Endothelial cell of umbilical vein (primary cell): ENCODE measurements around the gene SEPTIN7. TPM values are rescaled to one million over a fixed set of nuclear protein-coding genes. Genes with fewer than 3 reads are reported as not detected.

Experiments used
- BruUV-seq: library from RNA; stranded (reverse); fragments of 400-500 nt; replicated peaks from 2 replicates; lab custom pipeline; 2021; lab: Mats Ljungman, UMichigan
- CTCF ChIA-PET: fragments of 300-600, 350-600 bp; sonication (Branson Sonifier 250); formaldehyde crosslinking; loops from one replicate; lab custom pipeline; 2021; ENCODE audit warnings: antibody characterized with exemption, inconsistent platforms; lab: Charles Lee
- POLR2A ChIA-PET: fragments of 300-600, 350-600 bp; sonication (Branson Sonifier 250); formaldehyde crosslinking; loops from one replicate; lab custom pipeline; 2021; ENCODE audit warnings: antibody characterized with exemption, inconsistent platforms; lab: Charles Lee
- DNase-seq: peaks from one replicate; pipeline ENCODE4 v3.0.0-alpha.2; 2011; ENCODE audit warnings: low read depth, low spot score
- FAIRE-seq: peaks from 2 replicates; lab custom pipeline; 2011; peaks lifted over from hg19 to GRCh38; lab: Jason Lieb, UNC
- H2AFZ ChIP-seq: 2 replicates; pipeline ENCODE4 v1.6.0; 2012; ENCODE audit warnings: low read depth, low read length, control low read depth, inconsistent platforms
- H3K27ac ChIP-seq: 2 replicates; pipeline ENCODE4 v1.5.1; 2011; ENCODE audit warnings: low read depth, mild to moderate bottlenecking, control low read depth, low read length, moderate library complexity; ENCODE audit not compliant: insufficient read depth
- H3K27me3 ChIP-seq, 2 experiments: 2 replicates each; pipeline versions ENCODE4 v1.6.0 to v1.6.1; 2011; ENCODE audit warnings: low read length in 2 of 2, mixed read lengths in 1 of 2; ENCODE audit not compliant: control insufficient read depth in 2 of 2, insufficient read depth in 2 of 2
- H3K36me3 ChIP-seq, 2 experiments: 2 replicates in 1 of 2; 3 replicates in 1 of 2; pipeline ENCODE4 v1.5.1; 2011; ENCODE audit warnings: low read length in 2 of 2, mild to moderate bottlenecking in 1 of 2, moderate library complexity in 1 of 2; ENCODE audit not compliant: control insufficient read depth in 2 of 2, insufficient read depth in 2 of 2; ENCODE audit errors: extremely low read depth in 1 of 2
- H3K4me1 ChIP-seq: 3 replicates; pipeline ENCODE4 v1.5.1; 2011; ENCODE audit warnings: mild to moderate bottlenecking, low read length; ENCODE audit not compliant: control insufficient read depth, insufficient read depth; ENCODE audit errors: extremely low read depth
- H3K4me2 ChIP-seq: 2 replicates; pipeline ENCODE4 v1.6.1; 2011; ENCODE audit warnings: low read length, control low read depth, mixed read lengths; ENCODE audit not compliant: insufficient read depth
- H3K4me3 ChIP-seq, 3 experiments: fragments of 200-600 bp in 1 of 3; sonication (generic), shearing (Covaris generic) in 1 of 3; replicated peaks in 1 of 3; 2 replicates each; pipeline ENCODE4 v1.5.1; 2011 to 2016; ENCODE audit warnings: control low read depth in 3 of 3, low read length in 3 of 3, mild to moderate bottlenecking in 2 of 3, inconsistent platforms in 1 of 3, low read depth in 1 of 3, moderate library complexity in 1 of 3; ENCODE audit not compliant: insufficient read depth in 1 of 3
- H3K79me2 ChIP-seq: 2 replicates; pipeline ENCODE4 v1.6.0; 2012; ENCODE audit warnings: low read length, inconsistent platforms; ENCODE audit not compliant: control insufficient read depth, insufficient read depth
- H3K9ac ChIP-seq: replicated peaks from 2 replicates; pipeline ENCODE3; 2011; ENCODE audit warnings: low read length, control low read depth; ENCODE audit not compliant: insufficient read depth; ENCODE audit errors: extremely low read depth
- H3K9me1 ChIP-seq: replicated peaks from 3 replicates; pipeline ENCODE4 v1.6.0; 2011; ENCODE audit warnings: mild to moderate bottlenecking, low read length; ENCODE audit not compliant: control insufficient read depth, insufficient read depth; ENCODE audit errors: extremely low read depth
- H3K9me3 ChIP-seq: replicated peaks from 2 replicates; pipeline ENCODE4 v1.5.1; 2012; ENCODE audit warnings: low read length, inconsistent platforms; ENCODE audit not compliant: control insufficient read depth, insufficient read depth
- H4K20me1 ChIP-seq: replicated peaks from 2 replicates; pipeline ENCODE3; 2011; ENCODE audit warnings: mild to moderate bottlenecking, low read length; ENCODE audit not compliant: control insufficient read depth, insufficient read depth; ENCODE audit errors: extremely low read depth
- EZH2 ChIP-seq: IDR thresholded peaks from 2 replicates; pipeline ENCODE4 v1.6.1; 2012; ENCODE audit warnings: borderline replicate concordance, low read depth, mild to moderate bottlenecking, moderate library complexity, low read length, inconsistent platforms; ENCODE audit not compliant: severe bottlenecking
- FOS ChIP-seq: IDR thresholded peaks from 2 replicates; pipeline ENCODE4 v1.6.1; 2011; ENCODE audit warnings: mild to moderate bottlenecking, low read length, moderate library complexity, borderline replicate concordance; ENCODE audit not compliant: insufficient read depth
- GATA2 ChIP-seq: IDR thresholded peaks from 2 replicates; pipeline ENCODE4 v1.7.0; 2011; ENCODE audit warnings: low read depth, mild to moderate bottlenecking, moderate library complexity, mixed read lengths, low read length; ENCODE audit not compliant: insufficient read length, insufficient read depth
- JUN ChIP-seq: IDR thresholded peaks from 2 replicates; pipeline ENCODE4 v1.6.1; 2011; ENCODE audit warnings: borderline replicate concordance, low read depth; ENCODE audit not compliant: insufficient read length, insufficient read depth
- MYC ChIP-seq: IDR thresholded peaks from one replicate; pipeline ENCODE4 v1.6.1; 2011; ENCODE audit warnings: mild to moderate bottlenecking, low read depth, low read length
- POLR2A ChIP-seq: IDR thresholded peaks from 2 replicates; pipeline ENCODE4 v1.6.1; 2012; ENCODE audit warnings: low read depth, mild to moderate bottlenecking, control low read depth, low read length
- POLR2AphosphoS5 ChIP-seq: IDR thresholded peaks from 2 replicates; pipeline ENCODE4 v1.6.1; 2012; ENCODE audit warnings: low read depth, mild to moderate bottlenecking, control low read depth, low read length, moderate library complexity; ENCODE audit not compliant: insufficient read depth
- dilution Hi-C: fragments of 300-500 bp; cut with MboI; formaldehyde crosslinking; loops from one replicate; pipeline ENCODE4 v1.15.0; 2019; ENCODE audit warnings: low sequenced_read_pairs; ENCODE audit not compliant: extremely low pct_ligation_motif_present
- intact Hi-C: fragments of 100-400 bp; cut with micrococcal nuclease; formaldehyde crosslinking; loops from one replicate; pipeline ENCODE4 v1.10.0; 2022
- polyA plus RNA-seq, 4 experiments: library from polyadenylated mRNA; depleted of rRNA in 3 of 4; stranded (reverse) in 3 of 4; unstranded in 1 of 4; fragments of >200 nt; gene quantifications; 2 replicates each; pipeline versions ENCODE4 v1.2.1 to v1.2.3, GENCODE V29; 2011 to 2012; ENCODE audit warnings: missing spikeins in 1 of 4
- total RNA-seq: library from RNA; stranded (reverse); gene quantifications from 2 replicates; pipeline ENCODE4 v1.2.3, GENCODE V29; 2021
- TF ChIP-seq, protein P1 (sequence below): IDR thresholded peaks from 2 replicates; pipeline ENCODE4 v1.6.1; 2011; ENCODE audit not compliant: insufficient read depth, insufficient read length
- TF ChIP-seq, protein P2 (sequence below), 2 donors: IDR thresholded peaks; 1 replicate in 1 of 2; 2 replicates in 1 of 2; pipeline ENCODE4 v1.5.1; 2011; ENCODE audit warnings: low read length in 2 of 2, mild to moderate bottlenecking in 2 of 2, moderate library complexity in 2 of 2, control low read depth in 1 of 2, inconsistent platforms in 1 of 2, low read depth in 1 of 2; ENCODE audit not compliant: insufficient read depth in 1 of 2; ENCODE audit errors: extremely low read depth in 1 of 2

Gene SEPTIN7
- total and polyA plus RNA-seq, 2 donors (not counting 3 experiments of a cell fraction or from before 2014, with no cell fraction given), result 73.6 to 228 TPM

DNA sequence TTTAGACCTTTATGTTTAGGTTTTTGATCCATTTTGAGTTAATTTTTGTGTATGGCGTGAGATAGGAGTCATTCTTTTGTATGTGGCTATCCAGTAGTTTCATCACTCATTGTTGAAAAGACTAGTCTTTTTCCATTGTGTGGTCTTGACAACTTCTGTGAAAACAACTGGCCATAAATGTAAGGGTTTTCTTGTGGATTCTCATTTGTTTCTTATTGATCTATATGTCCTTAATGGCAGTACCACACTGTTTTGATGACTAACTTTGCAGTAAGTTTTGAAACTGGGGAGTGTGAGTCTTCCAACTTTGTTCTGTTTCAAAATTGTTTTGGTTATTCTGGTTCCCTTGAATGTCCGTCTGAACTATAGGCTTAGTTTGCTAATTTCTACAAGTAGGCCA lies 16.3 kb downstream of the SEPTIN7 start:
- intact Hi-C loops (no loop called here), dilution Hi-C loops (no loop called here)
- no peaks in the 10 kb centered on the region for H3K9me3 ChIP-seq
- H3K27me3 ChIP-seq, result no peaks in the 10 kb centered on the region
- ChIA-PET POLR2A (no interaction called here), CTCF (no interaction called here)
- no peak overlapping the region for H3K4me2 ChIP-seq
- H2AFZ ChIP-seq, result no peak overlapping the region
- peaks cover 28% of the 10 kb centered on the region for H4K20me1 ChIP-seq
- DNase-seq (no peak), FAIRE-seq (no peak)
- H3K36me3 ChIP-seq, result no peaks in the 10 kb centered on the region
- TF ChIP-seq JUN, result no peak
- TF ChIP-seq MYC, result no peak
- TF ChIP-seq EZH2, result no peak
- no peak for TF ChIP-seq POLR2AphosphoS5
- TF ChIP-seq, protein P1, sequence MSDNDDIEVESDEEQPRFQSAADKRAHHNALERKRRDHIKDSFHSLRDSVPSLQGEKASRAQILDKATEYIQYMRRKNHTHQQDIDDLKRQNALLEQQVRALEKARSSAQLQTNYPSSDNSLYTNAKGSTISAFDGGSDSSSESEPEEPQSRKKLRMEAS, result no peak
- TF ChIP-seq, protein P2, sequence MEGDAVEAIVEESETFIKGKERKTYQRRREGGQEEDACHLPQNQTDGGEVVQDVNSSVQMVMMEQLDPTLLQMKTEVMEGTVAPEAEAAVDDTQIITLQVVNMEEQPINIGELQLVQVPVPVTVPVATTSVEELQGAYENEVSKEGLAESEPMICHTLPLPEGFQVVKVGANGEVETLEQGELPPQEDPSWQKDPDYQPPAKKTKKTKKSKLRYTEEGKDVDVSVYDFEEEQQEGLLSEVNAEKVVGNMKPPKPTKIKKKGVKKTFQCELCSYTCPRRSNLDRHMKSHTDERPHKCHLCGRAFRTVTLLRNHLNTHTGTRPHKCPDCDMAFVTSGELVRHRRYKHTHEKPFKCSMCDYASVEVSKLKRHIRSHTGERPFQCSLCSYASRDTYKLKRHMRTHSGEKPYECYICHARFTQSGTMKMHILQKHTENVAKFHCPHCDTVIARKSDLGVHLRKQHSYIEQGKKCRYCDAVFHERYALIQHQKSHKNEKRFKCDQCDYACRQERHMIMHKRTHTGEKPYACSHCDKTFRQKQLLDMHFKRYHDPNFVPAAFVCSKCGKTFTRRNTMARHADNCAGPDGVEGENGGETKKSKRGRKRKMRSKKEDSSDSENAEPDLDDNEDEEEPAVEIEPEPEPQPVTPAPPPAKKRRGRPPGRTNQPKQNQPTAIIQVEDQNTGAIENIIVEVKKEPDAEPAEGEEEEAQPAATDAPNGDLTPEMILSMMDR (IDR thresholded peaks at IDR 0.05; ENCODE audit: extremely low read depth in 1 of 2, insufficient read depth in 1 of 2, low read depth in 1 of 2, low read length in 2 of 2), result no peak
- TF ChIP-seq GATA2, result no peak
- no peak for TF ChIP-seq POLR2A
- no peak for TF ChIP-seq FOS
- no peak overlapping the region for H3K9ac ChIP-seq
- H3K79me2 ChIP-seq, result peaks cover 100% of the 10 kb centered on the region
- no peaks in the 10 kb centered on the region for H3K9me1 ChIP-seq
- H3K4me3 ChIP-seq, result no peak overlapping the region
- BruUV-seq, result no TSS peak
- H3K27ac ChIP-seq, result no peak overlapping the region
- no peaks in the 10 kb centered on the region for H3K4me1 ChIP-seq
